NCI-H748 (cell line): ENCODE data around the gene ABCF2.

Experiments
- DNase-seq: peaks from one replicate; lab custom pipeline; 2025; ENCODE audit not compliant: unreplicated experiment; lab: John Stamatoyannopoulos, UW

ABCF2 gene

DNA sequence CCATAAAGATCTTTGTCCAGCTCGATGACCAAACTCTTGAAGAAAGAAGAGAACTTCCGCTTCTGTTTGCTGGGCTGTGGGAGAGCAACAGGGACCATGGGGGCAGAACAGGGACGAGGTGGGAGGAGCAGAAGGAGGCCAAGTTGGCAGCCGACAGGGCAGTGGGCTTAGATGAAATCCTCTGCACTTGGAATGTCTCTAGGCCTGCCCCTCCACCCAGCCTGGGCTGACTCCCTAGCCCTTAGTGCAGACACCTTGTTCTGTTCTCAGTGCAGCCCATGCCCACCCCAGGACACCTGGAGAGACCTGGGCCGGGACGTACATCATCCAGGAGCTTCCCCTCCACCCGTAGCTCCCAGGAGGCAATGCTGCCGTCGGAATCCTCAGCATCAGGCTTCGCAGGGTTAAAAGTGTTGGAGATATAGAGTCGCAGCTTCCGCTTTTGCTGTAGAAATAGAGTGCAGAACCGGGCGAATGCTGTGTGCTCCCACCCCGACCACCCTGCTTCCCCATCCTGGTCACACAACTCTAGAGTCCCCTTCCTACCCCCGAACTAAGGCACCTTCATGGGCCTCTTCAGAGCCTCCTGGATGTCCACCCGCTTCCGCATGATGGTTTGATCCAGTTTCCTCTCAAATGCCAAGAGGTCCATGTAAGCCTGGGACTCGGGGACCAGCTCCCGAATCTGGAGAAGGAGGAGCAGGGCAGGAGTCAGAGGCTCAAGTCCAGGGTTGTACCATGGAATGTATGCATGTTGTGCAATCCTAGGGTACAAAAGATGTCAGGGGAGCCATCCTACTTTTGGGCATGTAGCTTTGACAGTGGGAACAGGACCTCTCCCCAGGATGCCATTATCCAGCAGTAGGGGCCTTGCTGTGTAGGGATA, 15.4 kb upstream of the ABCF2 start:
- no peak for DNase-seq

GRCh38 chr7:151241755-151242096, 14.7 kb upstream of the ABCF2 start:
- DNase-seq = no peak

GRCh38 chr7:151240942-151241754, 14.1 kb upstream of the ABCF2 start:
- no peak for DNase-seq

- no peak for DNase-seq
These were observed 13.5 kb upstream of the ABCF2 start for GRCh38 chr7:151240536-151240935.

DNA sequence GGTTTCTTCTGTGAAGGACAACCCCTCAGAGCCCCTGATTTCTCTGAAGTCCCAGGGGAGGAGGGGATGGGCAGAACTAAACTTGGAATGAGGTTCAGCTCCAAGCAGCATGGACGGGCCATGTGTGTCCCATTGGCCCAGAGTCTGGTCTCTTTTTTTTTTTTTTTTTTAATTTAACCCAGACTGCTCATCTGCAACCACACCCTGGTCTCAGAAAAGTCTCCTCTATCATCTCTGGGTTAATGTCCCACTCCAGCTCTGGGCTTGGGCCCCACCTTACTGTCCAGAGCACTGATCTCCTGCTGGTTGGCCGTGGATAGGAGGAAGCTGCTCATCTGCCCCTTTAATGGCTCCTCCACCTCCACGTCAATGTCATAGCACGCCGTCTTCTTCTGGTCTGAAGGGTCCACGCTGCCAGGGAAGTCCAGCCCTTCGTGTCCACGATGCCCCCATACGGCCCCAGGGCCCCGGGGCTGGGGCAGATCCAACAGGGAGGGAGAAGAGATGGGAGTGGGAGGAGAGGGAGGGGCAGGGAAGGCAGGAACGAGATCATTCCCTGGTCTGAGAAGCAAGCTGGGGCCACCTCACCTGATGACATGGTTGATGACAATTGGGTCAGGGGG, 12.9 kb upstream of the ABCF2 start:
- no peak for DNase-seq

DNA sequence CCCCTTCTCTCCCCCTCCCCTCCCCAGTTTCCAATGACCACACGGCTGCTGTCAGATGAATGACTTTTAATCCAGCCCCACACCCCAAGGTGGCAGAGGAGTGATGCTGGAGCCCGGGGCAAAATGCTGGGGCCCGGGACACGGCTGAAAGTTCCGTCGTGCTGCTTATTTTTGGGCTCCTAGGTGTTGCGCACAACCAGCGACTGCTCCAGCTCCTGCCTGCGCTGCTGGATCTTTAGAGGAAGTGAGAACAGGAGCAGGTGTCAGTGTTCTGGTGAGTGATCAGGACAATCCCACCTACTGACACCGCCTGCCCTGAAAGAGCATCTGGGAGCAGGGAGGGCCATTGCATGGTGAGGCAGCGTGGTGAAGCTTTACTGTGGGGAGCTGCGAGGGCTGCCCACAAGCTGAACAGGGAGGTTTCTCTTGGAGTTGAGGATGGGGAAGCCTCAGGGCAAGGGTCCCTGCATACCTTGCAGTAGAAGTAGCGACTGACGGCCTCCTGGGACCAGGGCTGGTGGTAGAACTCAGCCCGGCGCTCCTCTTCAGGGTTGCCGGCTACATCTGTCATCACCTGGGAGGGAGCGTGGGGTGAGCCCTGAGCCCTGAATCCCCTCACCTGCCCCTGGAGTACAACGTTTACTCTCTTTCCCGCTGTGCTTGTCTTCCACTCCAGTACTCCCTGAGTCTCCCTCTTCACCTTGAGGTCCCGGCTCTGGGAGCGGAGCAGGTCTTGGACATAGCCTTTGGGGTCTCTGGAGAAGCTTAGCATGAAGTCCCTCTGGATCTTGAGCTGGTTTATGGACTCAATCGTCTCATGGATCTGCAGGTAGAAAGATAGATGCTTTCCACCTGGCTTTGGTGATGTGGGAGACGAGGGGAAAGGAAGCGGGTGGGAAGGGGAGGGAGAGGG, 12.2 kb upstream of the ABCF2 start:
- DNase-seq = no peak

DNA sequence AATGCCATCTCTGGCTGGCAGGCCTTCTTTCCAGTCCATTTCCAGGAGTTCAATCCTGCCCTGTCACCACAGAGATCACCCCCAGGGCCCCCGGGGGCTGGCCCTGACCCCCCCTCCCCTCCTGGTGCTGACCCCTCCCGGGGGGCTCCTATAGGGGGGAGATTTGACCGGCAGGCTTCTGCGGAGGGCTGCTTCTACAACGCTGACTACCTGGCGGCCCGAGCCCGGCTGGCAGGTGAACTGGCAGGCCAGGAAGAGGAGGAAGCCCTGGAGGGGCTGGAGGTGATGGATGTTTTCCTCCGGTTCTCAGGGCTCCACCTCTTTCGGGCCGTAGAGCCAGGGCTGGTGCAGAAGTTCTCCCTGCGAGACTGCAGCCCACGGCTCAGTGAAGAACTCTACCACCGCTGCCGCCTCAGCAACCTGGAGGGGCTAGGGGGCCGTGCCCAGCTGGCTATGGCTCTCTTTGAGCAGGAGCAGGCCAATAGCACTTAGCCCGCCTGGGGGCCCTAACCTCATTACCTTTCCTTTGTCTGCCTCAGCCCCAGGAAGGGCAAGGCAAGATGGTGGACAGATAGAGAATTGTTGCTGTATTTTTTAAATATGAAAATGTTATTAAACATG, 11.3 kb upstream of the ABCF2 start:
- no peak for DNase-seq

GRCh38 chr7:151237244-151238189, 10.5 kb upstream of the ABCF2 start:
- DNase-seq = no peak

GRCh38 chr7:151236406-151236805, 9.4 kb upstream of the ABCF2 start:
- DNase-seq = no peak

DNA sequence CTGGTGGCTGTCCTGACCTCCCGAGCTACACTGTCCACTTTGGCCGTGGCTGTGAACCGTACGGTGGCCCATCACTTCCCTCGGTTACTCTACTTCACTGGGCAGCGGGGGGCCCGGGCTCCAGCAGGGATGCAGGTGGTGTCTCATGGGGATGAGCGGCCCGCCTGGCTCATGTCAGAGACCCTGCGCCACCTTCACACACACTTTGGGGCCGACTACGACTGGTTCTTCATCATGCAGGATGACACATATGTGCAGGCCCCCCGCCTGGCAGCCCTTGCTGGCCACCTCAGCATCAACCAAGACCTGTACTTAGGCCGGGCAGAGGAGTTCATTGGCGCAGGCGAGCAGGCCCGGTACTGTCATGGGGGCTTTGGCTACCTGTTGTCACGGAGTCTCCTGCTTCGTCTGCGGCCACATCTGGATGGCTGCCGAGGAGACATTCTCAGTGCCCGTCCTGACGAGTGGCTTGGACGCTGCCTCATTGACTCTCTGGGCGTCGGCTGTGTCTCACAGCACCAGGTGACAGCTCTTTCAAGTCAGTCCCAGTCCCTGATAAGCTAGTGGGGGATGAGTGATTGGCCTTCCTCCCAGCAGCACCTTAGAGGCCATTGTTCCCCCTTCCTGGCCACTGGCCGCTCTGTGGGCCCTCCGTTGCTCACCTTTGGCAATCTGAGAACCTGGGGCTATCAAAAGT, 8.2 kb upstream of the ABCF2 start:
- DNase-seq = no peak

DNA sequence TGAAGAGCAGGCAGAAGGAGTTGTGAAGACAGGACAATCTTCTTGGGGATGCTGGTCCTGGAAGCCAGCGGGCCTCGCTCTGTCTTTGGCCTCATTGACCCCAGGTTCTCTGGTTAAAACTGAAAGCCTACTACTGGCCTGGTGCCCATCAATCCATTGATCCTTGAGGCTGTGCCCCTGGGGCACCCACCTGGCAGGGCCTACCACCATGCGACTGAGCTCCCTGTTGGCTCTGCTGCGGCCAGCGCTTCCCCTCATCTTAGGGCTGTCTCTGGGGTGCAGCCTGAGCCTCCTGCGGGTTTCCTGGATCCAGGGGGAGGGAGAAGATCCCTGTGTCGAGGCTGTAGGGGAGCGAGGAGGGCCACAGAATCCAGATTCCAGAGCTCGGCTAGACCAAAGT, 6.8 kb upstream of the ABCF2 start:
- DNase-seq = no peak

- DNase-seq = peak; percentile 45
These were observed 6.1 kb upstream of the ABCF2 start for GRCh38 chr7:151232917-151233701.

GRCh38 chr7:151232091-151232916, 5.3 kb upstream of the ABCF2 start, which contains the start of gene CHPF2:
Gene CHPF2 (plus strand): TSS chr7:151232483. CDS start chr7:151234012, 1,529 bp downstream.
- peak; percentile 89 for DNase-seq

DNA sequence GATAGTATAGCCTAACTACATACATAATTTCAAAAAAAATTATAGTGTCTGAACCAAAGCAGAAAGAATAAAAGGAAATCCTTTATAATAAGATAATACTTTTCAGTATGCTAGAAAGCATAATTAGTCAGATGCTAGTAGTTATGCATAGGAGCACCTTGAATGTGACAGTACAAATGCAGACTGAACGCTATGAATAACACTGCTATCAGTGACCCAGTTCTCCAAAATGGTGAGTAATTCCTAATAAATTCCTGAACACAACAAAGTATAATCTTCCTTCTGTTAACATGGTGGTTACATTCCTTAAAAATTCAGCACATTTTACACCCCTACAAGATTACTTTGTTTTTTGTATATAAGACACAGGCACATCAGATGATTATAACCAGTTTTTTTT, 4.1 kb upstream of the ABCF2 start:
- no peak for DNase-seq

DNA sequence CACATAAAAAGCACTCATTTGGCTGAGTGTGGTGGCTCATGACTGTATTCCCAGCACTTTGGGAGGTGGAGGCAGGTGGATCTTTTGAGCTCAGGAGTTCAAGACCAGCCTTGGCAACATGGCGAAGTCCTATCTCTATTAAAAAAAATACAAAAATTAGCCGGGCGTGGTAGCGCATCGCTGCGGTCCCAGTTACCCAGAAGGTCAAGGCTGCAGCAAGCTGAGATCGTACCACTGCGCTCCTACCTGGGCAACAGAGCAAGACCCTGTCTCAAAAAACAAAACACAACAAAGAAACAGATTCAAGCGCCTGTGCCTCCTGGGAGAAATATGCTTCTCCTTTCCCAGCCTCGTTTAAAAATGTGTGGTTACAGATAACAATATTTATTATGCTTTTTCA, 2.2 kb upstream of the ABCF2 start:
- no peak for DNase-seq

GRCh38 chr7:151228024-151228866, 1.2 kb upstream of the ABCF2 start:
- DNase-seq = no peak
